Prostate gland (tissue), 2 donors: ENCODE measurements around the gene TM4SF20.

Experiments used
- POLR2A ChIP-seq: fragments of 450-650 bp; IDR thresholded peaks from one replicate; pipeline ENCODE4 v1.6.1; 2016; ENCODE audit warnings: antibody characterized with exemption, mild to moderate bottlenecking
- POLR2AphosphoS5 ChIP-seq: sonication (generic); formaldehyde crosslinking; IDR thresholded peaks from one replicate; pipeline ENCODE4 v1.6.1; 2017; ENCODE audit warnings: antibody characterized with exemption
- TF ChIP-seq, protein P1 (sequence below), 4 experiments: fragments of 200-600 bp in 2 of 4; fragments of 450-650 bp in 2 of 4; sonication (generic) in 2 of 4; IDR thresholded peaks; 1 replicate in 3 of 4; 2 replicates in 1 of 4; pipeline ENCODE4 v1.5.1; 2016 to 2019; ENCODE audit warnings: antibody characterized with exemption in 4 of 4, mild to moderate bottlenecking in 2 of 4, moderate library complexity in 2 of 4

DNA sequence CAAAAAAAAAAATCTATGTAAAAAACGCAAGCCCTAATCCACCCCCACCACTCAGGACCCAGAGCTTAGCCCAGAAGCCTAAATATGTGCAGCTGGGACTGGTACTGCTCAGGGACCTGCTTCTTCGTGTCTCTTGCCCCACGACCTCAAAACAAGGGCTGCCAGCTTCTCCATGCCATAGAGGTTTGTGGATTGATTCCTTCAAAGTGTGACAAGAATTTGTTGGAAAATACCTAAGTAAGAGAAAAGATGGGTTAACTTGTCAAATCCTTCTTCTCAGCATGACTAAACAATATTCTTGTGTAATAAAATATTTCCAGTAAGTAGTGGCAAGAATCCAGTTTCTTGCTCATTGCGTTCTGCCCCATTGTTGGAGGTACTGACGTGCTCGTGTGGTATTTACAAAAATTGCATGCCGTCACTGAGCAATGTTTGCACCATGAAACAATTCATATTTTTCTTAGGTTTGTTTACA is 9.5 kb upstream of the TM4SF20 start:
- TF ChIP-seq, protein P1, sequence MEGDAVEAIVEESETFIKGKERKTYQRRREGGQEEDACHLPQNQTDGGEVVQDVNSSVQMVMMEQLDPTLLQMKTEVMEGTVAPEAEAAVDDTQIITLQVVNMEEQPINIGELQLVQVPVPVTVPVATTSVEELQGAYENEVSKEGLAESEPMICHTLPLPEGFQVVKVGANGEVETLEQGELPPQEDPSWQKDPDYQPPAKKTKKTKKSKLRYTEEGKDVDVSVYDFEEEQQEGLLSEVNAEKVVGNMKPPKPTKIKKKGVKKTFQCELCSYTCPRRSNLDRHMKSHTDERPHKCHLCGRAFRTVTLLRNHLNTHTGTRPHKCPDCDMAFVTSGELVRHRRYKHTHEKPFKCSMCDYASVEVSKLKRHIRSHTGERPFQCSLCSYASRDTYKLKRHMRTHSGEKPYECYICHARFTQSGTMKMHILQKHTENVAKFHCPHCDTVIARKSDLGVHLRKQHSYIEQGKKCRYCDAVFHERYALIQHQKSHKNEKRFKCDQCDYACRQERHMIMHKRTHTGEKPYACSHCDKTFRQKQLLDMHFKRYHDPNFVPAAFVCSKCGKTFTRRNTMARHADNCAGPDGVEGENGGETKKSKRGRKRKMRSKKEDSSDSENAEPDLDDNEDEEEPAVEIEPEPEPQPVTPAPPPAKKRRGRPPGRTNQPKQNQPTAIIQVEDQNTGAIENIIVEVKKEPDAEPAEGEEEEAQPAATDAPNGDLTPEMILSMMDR (IDR thresholded peaks at IDR 0.05) = no peak
- TF ChIP-seq POLR2A = no peak
- TF ChIP-seq POLR2AphosphoS5 = no peak
